ENCODE measurements around the gene GPR146. TPM values are rescaled to one million over a fixed set of nuclear protein-coding genes. Genes with fewer than 3 reads are reported as not detected.
A peak's percentile ranks its signal among the peaks of the same experiment; 100 is the strongest.

The GPR146 gene
- polyA plus RNA-seq, 6 donors from 2014 or later: 2.0 to 9.7 (median 3.9) TPM

- ATAC-seq (ENCODE audit: low read depth in 2 of 2) (peak; percentile 30 to 32), DNase-seq (no peak)
- H3K27me3 Mint-ChIP-seq: peaks cover 24 to 79% (median 30%) of the 10 kb centered on the region in 3 donors
- H3K4me3 Mint-ChIP-seq: peak overlapping the region in 5 of 8 donors; percentile 69 to 84 (median 73)
- peak overlapping the region in 3 of 6 donors; percentile 70 to 88 (median 85) for H3K27ac Mint-ChIP-seq
- no peaks in the 10 kb centered on the region for H3K36me3 Mint-ChIP-seq
- H3K9me3 Mint-ChIP-seq: peaks cover 0 to 1% (median 0%) of the 10 kb centered on the region in 7 donors
- H3K4me1 Mint-ChIP-seq: peaks cover 13 to 46% (median 39%) of the 10 kb centered on the region in 3 donors
Observed at GRCh38 chr7:1055956-1056784, 11.8 kb downstream of the GPR146 start.

- no peak overlapping the region for H3K27ac Mint-ChIP-seq
- H3K9me3 Mint-ChIP-seq: peaks cover 0 to 1% (median 0%) of the 10 kb centered on the region in 7 donors
- no peak for ATAC-seq (ENCODE audit: low read depth in 2 of 2)
- H3K4me3 Mint-ChIP-seq: peak overlapping the region in 3 of 8 donors; percentile 30 to 71 (median 57)
- DNase-seq: no peak
- H3K4me1 Mint-ChIP-seq: peaks cover 20 to 52% (median 46%) of the 10 kb centered on the region in 3 donors
- H3K36me3 Mint-ChIP-seq: peaks cover 0 to 4% of the 10 kb centered on the region in 2 donors
- peaks cover 19 to 80% (median 30%) of the 10 kb centered on the region in 3 donors for H3K27me3 Mint-ChIP-seq
Observed at GRCh38 chr7:1056785-1057410, 12.6 kb downstream of the GPR146 start.

GRCh38 chr7:1057416-1058291 lies 13.3 kb downstream of the GPR146 start:
- H3K4me3 Mint-ChIP-seq: no peak overlapping the region
- ATAC-seq (ENCODE audit: low read depth in 2 of 2) (no peak), DNase-seq (no peak)
- H3K27me3 Mint-ChIP-seq: peaks cover 25 to 81% (median 29%) of the 10 kb centered on the region in 3 donors
- H3K27ac Mint-ChIP-seq: peak overlapping the region in 1 of 6 donors; percentile 68
- peaks cover 27 to 56% (median 54%) of the 10 kb centered on the region in 3 donors for H3K4me1 Mint-ChIP-seq
- H3K36me3 Mint-ChIP-seq: peaks cover 0 to 6% of the 10 kb centered on the region in 2 donors
- peaks cover 0 to 1% (median 0%) of the 10 kb centered on the region in 7 donors for H3K9me3 Mint-ChIP-seq

GRCh38 chr7:1058311-1058710 lies 14.0 kb downstream of the GPR146 start:
- H3K27me3 Mint-ChIP-seq: peaks cover 25 to 87% (median 29%) of the 10 kb centered on the region in 3 donors
- H3K4me3 Mint-ChIP-seq: peak overlapping the region in 2 of 8 donors; percentile 32 to 61
- DNase-seq: no peak
- H3K36me3 Mint-ChIP-seq: peaks cover 0 to 6% of the 10 kb centered on the region in 2 donors
- H3K4me1 Mint-ChIP-seq: peaks cover 32 to 62% (median 61%) of the 10 kb centered on the region in 3 donors
- no peak for ATAC-seq (ENCODE audit: low read depth in 2 of 2)
- H3K27ac Mint-ChIP-seq: peak overlapping the region in 2 of 6 donors; percentile 59 to 98
- H3K9me3 Mint-ChIP-seq: peaks cover 0 to 1% (median 0%) of the 10 kb centered on the region in 7 donors

- Mint-ChIP-seq H3K4me3 (peak overlapping the region in 2 of 8 donors; percentile 32 to 61), H3K36me3 (peaks cover 0 to 6% of the 10 kb centered on the region in 2 donors), H3K4me1 (peaks cover 32 to 66% (median 62%) of the 10 kb centered on the region in 3 donors), H3K27ac (peak overlapping the region in 3 of 6 donors; percentile 18 to 98 (median 59)), H3K27me3 (peaks cover 25 to 90% (median 32%) of the 10 kb centered on the region in 3 donors), H3K9me3 (peaks cover 0 to 1% (median 0%) of the 10 kb centered on the region in 7 donors)
- no peak for ATAC-seq (ENCODE audit: low read depth in 2 of 2)
- DNase-seq: no peak
Observed at GRCh38 chr7:1058821-1059199, 14.5 kb downstream of the GPR146 start.

- peak overlapping the region in 4 of 8 donors; percentile 28 to 84 (median 70) for H3K4me3 Mint-ChIP-seq
- DNase-seq (no peak), ATAC-seq (ENCODE audit: low read depth in 2 of 2) (peak in 1 of 2 donors; percentile 6)
- peaks cover 25 to 90% (median 36%) of the 10 kb centered on the region in 3 donors for H3K27me3 Mint-ChIP-seq
- peaks cover 0 to 1% (median 0%) of the 10 kb centered on the region in 7 donors for H3K9me3 Mint-ChIP-seq
- H3K4me1 Mint-ChIP-seq: peaks cover 38 to 66% (median 57%) of the 10 kb centered on the region in 3 donors
- peak overlapping the region; percentile 18 to 98 (median 70) for H3K27ac Mint-ChIP-seq
- peaks cover 0 to 6% of the 10 kb centered on the region in 2 donors for H3K36me3 Mint-ChIP-seq
Observed at GRCh38 chr7:1059200-1060091, 15.1 kb downstream of the GPR146 start.

GRCh38 chr7:1060315-1061072 lies 16.1 kb downstream of the GPR146 start:
- ATAC-seq (ENCODE audit: low read depth in 2 of 2): peak; percentile 1 to 2
- peaks cover 33 to 57% (median 53%) of the 10 kb centered on the region in 3 donors for H3K4me1 Mint-ChIP-seq
- DNase-seq: peak; percentile 54
- peaks cover 0 to 1% (median 0%) of the 10 kb centered on the region in 7 donors for H3K9me3 Mint-ChIP-seq
- peaks cover 22 to 84% (median 26%) of the 10 kb centered on the region in 3 donors for H3K27me3 Mint-ChIP-seq
- H3K27ac Mint-ChIP-seq: peak overlapping the region in 5 of 6 donors; percentile 82 to 98 (median 90)
- peaks cover 0 to 6% of the 10 kb centered on the region in 2 donors for H3K36me3 Mint-ChIP-seq
- H3K4me3 Mint-ChIP-seq: peak overlapping the region in 7 of 8 donors; percentile 9 to 84 (median 65)

GRCh38 chr7:1061180-1061579 lies 16.8 kb downstream of the GPR146 start:
- ATAC-seq (ENCODE audit: low read depth in 2 of 2): no peak
- peak overlapping the region; percentile 94 to 98 (median 98) for H3K27ac Mint-ChIP-seq
- H3K4me3 Mint-ChIP-seq: peak overlapping the region in 5 of 8 donors; percentile 9 to 84 (median 79)

GRCh38 chr7:1062296-1063294 lies 18.2 kb downstream of the GPR146 start:
- H3K4me3 Mint-ChIP-seq: peak overlapping the region; percentile 36 to 90 (median 78)
- ATAC-seq (ENCODE audit: low read depth in 2 of 2) (peak; percentile 85 to 86), DNase-seq (peak; percentile 87)
- peaks cover 0 to 1% (median 0%) of the 10 kb centered on the region in 7 donors for H3K9me3 Mint-ChIP-seq
- H3K27me3 Mint-ChIP-seq: peaks cover 21 to 83% (median 22%) of the 10 kb centered on the region in 3 donors
- H3K4me1 Mint-ChIP-seq: peaks cover 32 to 48% (median 46%) of the 10 kb centered on the region in 3 donors
- peak overlapping the region; percentile 94 to 98 (median 98) for H3K27ac Mint-ChIP-seq
- H3K36me3 Mint-ChIP-seq: peaks cover 0 to 6% of the 10 kb centered on the region in 2 donors

More at GRCh38 chr7:1061180-1061579, 16.8 kb downstream of the GPR146 start:
- Mint-ChIP-seq H3K9me3 (peaks cover 0 to 1% (median 0%) of the 10 kb centered on the region in 7 donors), H3K27me3 (peaks cover 21 to 83% (median 22%) of the 10 kb centered on the region in 3 donors), H3K36me3 (peaks cover 0 to 6% of the 10 kb centered on the region in 2 donors), H3K4me1 (peaks cover 35 to 50% (median 49%) of the 10 kb centered on the region in 3 donors)
- DNase-seq: no peak

- Mint-ChIP-seq H3K36me3 (peaks cover 0 to 6% of the 10 kb centered on the region in 2 donors), H3K9me3 (peaks cover 0 to 1% (median 0%) of the 10 kb centered on the region in 7 donors), H3K27ac (peak overlapping the region; percentile 51 to 98 (median 76)), H3K4me3 (peak overlapping the region in 1 of 8 donors; percentile 75), H3K27me3 (peaks cover 21 to 75% (median 22%) of the 10 kb centered on the region in 3 donors), H3K4me1 (peaks cover 32 to 48% (median 46%) of the 10 kb centered on the region in 3 donors)
- ATAC-seq (ENCODE audit: low read depth in 2 of 2) (no peak), DNase-seq (no peak)
Observed at GRCh38 chr7:1063361-1063760, 19.0 kb downstream of the GPR146 start.
